Naive thymus-derived CD8-positive, alpha-beta T cell (primary cell): ENCODE results near the gene INPP5J. TPM values are rescaled to one million over a fixed set of nuclear protein-coding genes. Genes with fewer than 3 reads are reported as not detected.

Source experiments
- ATAC-seq, 2 donors: fragments of 150-1000 bp; cut with Tn5 transposase in 1 of 2; sonication (Bioruptor Pico), chemical (Tn5 transposase) in 1 of 2; 1 replicate in 1 of 2; 2 replicates in 1 of 2; pipeline ENCODE4 v1.10.0; 2021; ENCODE audit warnings: mild to moderate bottlenecking in 2 of 2, moderate library complexity in 2 of 2
- POLR2A ChIA-PET: fragments of 350-600 bp; sonication (Branson Sonifier 250); formaldehyde crosslinking; loops from one replicate; lab custom pipeline; 2021; ENCODE audit warnings: antibody characterized with exemption; lab: Charles Lee
- DNase-seq, 10 donors: peaks; one replicate each; pipeline versions ENCODE4 v3.0.0 to v3.0.0-alpha.2; 2020 to 2022
- H3K27ac Mint-ChIP-seq, 10 donors: one replicate each; pipeline ENCODE4 v1.8.0; 2020 to 2022; ENCODE audit warnings: mild to moderate bottlenecking in 10 of 10, mixed read lengths in 10 of 10, moderate library complexity in 4 of 10, inconsistent platforms in 1 of 10
- H3K27me3 Mint-ChIP-seq, 5 donors: one replicate each; pipeline ENCODE4 v1.8.0; 2021 to 2022; ENCODE audit warnings: mixed read lengths in 5 of 5
- H3K36me3 Mint-ChIP-seq, 3 donors: one replicate each; pipeline ENCODE4 v1.8.0; 2020 to 2022; ENCODE audit warnings: mixed read lengths in 3 of 3, mild to moderate bottlenecking in 2 of 3, inconsistent platforms in 1 of 3
- H3K4me1 Mint-ChIP-seq, 4 donors: one replicate each; pipeline ENCODE4 v1.8.0; 2021 to 2022; ENCODE audit warnings: mixed read lengths in 4 of 4
- H3K4me3 Mint-ChIP-seq, 10 donors: one replicate each; pipeline ENCODE4 v1.8.0; 2020 to 2022; ENCODE audit warnings: mild to moderate bottlenecking in 10 of 10, mixed read lengths in 10 of 10, moderate library complexity in 6 of 10, inconsistent platforms in 1 of 10
- H3K9me3 Mint-ChIP-seq, 9 donors: one replicate each; pipeline ENCODE4 v1.8.0; 2020 to 2022; ENCODE audit warnings: mixed read lengths in 9 of 9, mild to moderate bottlenecking in 3 of 9, inconsistent platforms in 1 of 9, moderate library complexity in 1 of 9
- polyA plus RNA-seq, 3 donors: library from polyadenylated mRNA; unstranded; fragments of 300-500 nt; fragmentation: Illumina TruSeq; gene quantifications; one replicate each; pipeline ENCODE4 v1.2.3, GENCODE V29; 2021
- total RNA-seq, 8 experiments: library from RNA in 2 of 8; stranded (reverse) in 2 of 8; gene quantifications; one replicate each; pipeline ENCODE4 v1.2.3 and lab custom pipeline; 2021 to 2026

The INPP5J gene
- total and polyA plus RNA-seq, 5 experiments from 2014 or later: 0.33 to 0.47 TPM; not detected in 3

DNA sequence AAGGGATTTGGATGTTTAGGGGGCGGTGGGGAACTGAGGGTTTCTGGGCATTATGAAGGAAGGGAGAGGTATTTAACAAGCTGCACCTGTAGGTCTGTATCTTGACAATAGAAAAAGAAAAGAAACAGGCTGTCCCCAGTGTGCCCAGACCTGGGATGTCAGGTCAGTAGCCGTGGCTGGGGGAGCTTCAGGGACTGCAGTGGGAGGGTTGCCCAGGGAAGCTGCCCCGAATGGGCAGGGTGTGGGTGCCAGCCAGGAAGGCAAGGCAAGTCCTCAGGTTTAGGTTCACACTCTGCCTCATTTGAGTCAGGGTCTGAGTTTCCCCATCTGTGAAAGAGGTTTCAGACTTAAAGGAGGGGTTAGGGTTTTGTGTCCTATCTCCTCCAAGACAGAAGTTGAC, 1.5 kb downstream of the INPP5J start:
- Mint-ChIP-seq H3K9me3 (no peaks in the 10 kb centered on the region), H3K4me3 (no peak overlapping the region), H3K4me1 (peaks cover 0 to 4% (median 0%) of the 10 kb centered on the region in 4 donors), H3K27me3 (peaks cover 0 to 9% (median 0%) of the 10 kb centered on the region in 5 donors), H3K27ac (peak overlapping the region in 1 of 10 donors; percentile 60), H3K36me3 (no peaks in the 10 kb centered on the region)
- POLR2A ChIA-PET: interaction anchor here (0.9 kb wide), 1 partner anchor 17 kb away, joined by 3 read pairs; no protein-coding TSS in a partner anchor
- ATAC-seq (no peak), DNase-seq (no peak)

DNA sequence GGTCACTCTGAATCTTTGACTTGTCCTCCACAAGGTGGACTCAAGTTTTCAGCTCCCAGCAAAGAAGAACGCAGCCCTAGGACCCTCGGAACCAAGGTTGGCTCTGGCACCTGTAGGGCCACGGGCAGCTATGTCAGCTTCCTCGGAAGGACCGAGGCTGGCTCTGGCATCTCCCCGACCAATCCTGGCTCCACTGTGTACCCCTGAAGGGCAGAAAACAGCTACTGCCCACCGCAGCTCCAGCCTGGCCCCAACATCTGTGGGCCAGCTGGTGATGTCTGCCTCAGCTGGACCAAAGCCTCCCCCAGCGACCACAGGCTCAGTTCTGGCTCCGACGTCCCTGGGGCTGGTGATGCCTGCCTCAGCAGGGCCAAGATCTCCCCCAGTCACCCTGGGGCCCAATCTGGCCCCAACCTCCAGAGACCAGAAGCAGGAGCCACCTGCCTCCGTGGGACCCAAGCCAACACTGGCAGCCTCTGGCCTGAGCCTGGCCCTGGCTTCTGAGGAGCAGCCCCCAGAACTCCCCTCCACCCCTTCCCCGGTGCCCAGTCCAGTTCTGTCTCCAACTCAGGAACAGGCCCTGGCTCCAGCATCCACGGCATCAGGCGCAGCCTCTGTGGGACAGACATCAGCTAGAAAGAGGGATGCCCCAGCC, 2.2 kb downstream of the INPP5J start:
- Mint-ChIP-seq H3K4me1 (peaks cover 0 to 4% (median 0%) of the 10 kb centered on the region in 4 donors), H3K27me3 (peaks cover 0 to 9% (median 0%) of the 10 kb centered on the region in 5 donors), H3K9me3 (no peaks in the 10 kb centered on the region), H3K4me3 (no peak overlapping the region), H3K36me3 (no peaks in the 10 kb centered on the region), H3K27ac (no peak overlapping the region)
- DNase-seq: no peak
- ATAC-seq: no peak
- POLR2A ChIA-PET: interaction anchor here (0.9 kb wide), 1 partner anchor 18 kb away, joined by 3 read pairs; no protein-coding TSS in a partner anchor

DNA sequence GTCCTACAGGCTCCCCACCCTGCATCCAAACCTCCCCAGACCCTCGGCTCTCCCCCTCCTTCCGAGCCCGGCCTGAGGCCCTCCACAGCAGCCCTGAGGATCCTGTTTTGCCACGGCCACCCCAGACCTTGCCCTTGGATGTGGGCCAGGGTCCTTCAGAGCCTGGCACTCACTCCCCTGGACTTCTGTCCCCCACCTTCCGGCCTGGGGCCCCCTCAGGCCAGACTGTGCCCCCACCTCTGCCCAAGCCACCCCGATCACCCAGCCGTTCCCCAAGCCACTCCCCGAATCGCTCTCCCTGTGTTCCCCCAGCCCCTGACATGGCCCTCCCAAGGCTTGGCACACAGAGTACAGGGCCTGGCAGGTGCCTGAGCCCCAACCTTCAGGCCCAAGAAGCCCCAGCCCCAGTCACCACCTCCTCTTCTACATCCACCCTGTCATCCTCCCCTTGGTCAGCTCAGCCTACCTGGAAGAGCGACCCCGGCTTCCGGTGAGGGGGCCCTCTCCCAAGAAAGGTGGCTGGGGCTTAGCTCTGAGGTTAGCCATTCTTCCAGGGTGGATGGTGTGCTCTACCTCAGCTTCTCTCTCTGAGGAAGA, 2.9 kb downstream of the INPP5J start:
- POLR2A ChIA-PET: no interaction called here
- H3K9me3 Mint-ChIP-seq: no peaks in the 10 kb centered on the region
- peaks cover 0 to 4% (median 0%) of the 10 kb centered on the region in 4 donors for H3K4me1 Mint-ChIP-seq
- H3K27ac Mint-ChIP-seq: no peak overlapping the region
- peak in 1 of 10 donors; percentile 40 for DNase-seq
- no peak for ATAC-seq
- H3K4me3 Mint-ChIP-seq: no peak overlapping the region
- H3K27me3 Mint-ChIP-seq: peaks cover 0 to 9% (median 0%) of the 10 kb centered on the region in 5 donors
- no peaks in the 10 kb centered on the region for H3K36me3 Mint-ChIP-seq

GRCh38 chr22:31126128-31126868, 3.5 kb downstream of the INPP5J start:
- no peak overlapping the region for H3K4me3 Mint-ChIP-seq
- DNase-seq: peak in 1 of 10 donors; percentile 45
- ATAC-seq: no peak
- H3K27me3 Mint-ChIP-seq: peaks cover 0 to 9% (median 0%) of the 10 kb centered on the region in 5 donors
- POLR2A ChIA-PET: no interaction called here
- peaks cover 0 to 4% (median 0%) of the 10 kb centered on the region in 4 donors for H3K4me1 Mint-ChIP-seq
- H3K9me3 Mint-ChIP-seq: no peaks in the 10 kb centered on the region
- H3K27ac Mint-ChIP-seq: no peak overlapping the region
- no peaks in the 10 kb centered on the region for H3K36me3 Mint-ChIP-seq

DNA sequence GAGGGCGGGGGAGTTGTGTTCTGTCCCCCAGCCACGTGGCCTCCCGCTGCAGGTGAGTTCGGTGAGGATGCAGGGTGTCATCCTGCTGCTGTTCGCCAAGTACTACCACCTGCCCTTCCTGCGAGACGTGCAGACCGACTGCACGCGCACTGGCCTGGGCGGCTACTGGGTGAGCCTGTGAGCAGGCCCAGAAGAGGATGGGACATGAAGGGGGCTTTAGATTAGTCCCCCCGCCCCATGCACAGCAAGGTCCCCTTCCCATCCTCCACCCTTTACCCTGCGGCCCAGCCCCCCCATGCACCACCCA, 4.1 kb downstream of the INPP5J start:
- no peaks in the 10 kb centered on the region for H3K9me3 Mint-ChIP-seq
- H3K36me3 Mint-ChIP-seq: no peaks in the 10 kb centered on the region
- peaks cover 0 to 4% (median 0%) of the 10 kb centered on the region in 4 donors for H3K4me1 Mint-ChIP-seq
- peaks cover 0 to 9% (median 0%) of the 10 kb centered on the region in 5 donors for H3K27me3 Mint-ChIP-seq
- ATAC-seq: no peak
- DNase-seq: peak in 1 of 10 donors; percentile 44
- no peak overlapping the region for H3K27ac Mint-ChIP-seq
- POLR2A ChIA-PET: no interaction called here
- H3K4me3 Mint-ChIP-seq: no peak overlapping the region

GRCh38 chr22:31127181-31127772, 4.5 kb downstream of the INPP5J start:
- DNase-seq: peak in 1 of 10 donors; percentile 27
- POLR2A ChIA-PET: interaction anchor here (0.6 to 0.9 kb wide), 2 partner anchors 145 to 499 kb away, joined by 3 to 4 read pairs; no protein-coding TSS in a partner anchor
- no peaks in the 10 kb centered on the region for H3K36me3 Mint-ChIP-seq
- no peak for ATAC-seq
- H3K4me3 Mint-ChIP-seq: no peak overlapping the region
- H3K4me1 Mint-ChIP-seq: peaks cover 0 to 4% (median 0%) of the 10 kb centered on the region in 4 donors
- H3K27ac Mint-ChIP-seq: no peak overlapping the region
- peaks cover 0 to 9% (median 0%) of the 10 kb centered on the region in 5 donors for H3K27me3 Mint-ChIP-seq
- H3K9me3 Mint-ChIP-seq: no peaks in the 10 kb centered on the region

GRCh38 chr22:31128156-31128555, 5.4 kb downstream of the INPP5J start:
- H3K9me3 Mint-ChIP-seq: no peaks in the 10 kb centered on the region
- ATAC-seq (no peak), DNase-seq (peak in 1 of 10 donors; percentile 40)
- H3K4me3 Mint-ChIP-seq: no peak overlapping the region
- no peaks in the 10 kb centered on the region for H3K36me3 Mint-ChIP-seq
- no peak overlapping the region for H3K27ac Mint-ChIP-seq
- peaks cover 0 to 4% (median 0%) of the 10 kb centered on the region in 4 donors for H3K4me1 Mint-ChIP-seq
- POLR2A ChIA-PET: interaction anchor here (0.9 kb wide), 1 partner anchor 144 kb away, joined by 3 read pairs; no protein-coding TSS in a partner anchor
- peaks cover 0 to 9% (median 0%) of the 10 kb centered on the region in 5 donors for H3K27me3 Mint-ChIP-seq

DNA sequence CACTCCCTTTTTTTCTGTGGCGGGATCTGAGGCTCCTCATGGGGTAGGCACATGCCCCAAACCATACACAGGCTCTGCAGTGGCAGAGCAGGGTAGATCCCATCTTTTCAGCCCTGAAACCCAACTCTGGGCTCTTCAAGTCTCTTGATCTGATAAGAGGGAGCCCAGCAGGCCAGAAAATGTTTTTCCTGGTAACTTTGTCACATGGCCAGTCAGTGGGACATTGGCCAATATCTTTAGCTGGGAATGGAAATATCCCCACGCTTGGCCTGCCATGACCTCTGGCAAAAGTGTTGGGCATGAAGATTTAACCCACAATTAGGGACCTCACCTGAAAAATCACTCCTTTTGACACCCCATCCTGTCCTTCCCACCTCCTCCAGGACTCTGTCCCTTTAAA, 8.1 kb downstream of the INPP5J start:
- Mint-ChIP-seq H3K4me3 (no peak overlapping the region), H3K4me1 (peaks cover 0 to 4% (median 0%) of the 10 kb centered on the region in 4 donors), H3K36me3 (no peaks in the 10 kb centered on the region), H3K9me3 (no peaks in the 10 kb centered on the region), H3K27me3 (peaks cover 0 to 9% (median 0%) of the 10 kb centered on the region in 5 donors), H3K27ac (no peak overlapping the region)
- DNase-seq: no peak
- POLR2A ChIA-PET: no interaction called here
- ATAC-seq: no peak

GRCh38 chr22:31133911-31134310, 11.1 kb downstream of the INPP5J start:
- no peak overlapping the region for H3K27ac Mint-ChIP-seq
- H3K4me3 Mint-ChIP-seq: no peak overlapping the region
- POLR2A ChIA-PET: no interaction called here
- ATAC-seq (no peak), DNase-seq (no peak)
- H3K9me3 Mint-ChIP-seq: no peaks in the 10 kb centered on the region
- H3K27me3 Mint-ChIP-seq: peaks cover 0 to 3% (median 0%) of the 10 kb centered on the region in 5 donors
- H3K4me1 Mint-ChIP-seq: no peaks in the 10 kb centered on the region
- H3K36me3 Mint-ChIP-seq: no peaks in the 10 kb centered on the region

- POLR2A ChIA-PET: no interaction called here
- Mint-ChIP-seq H3K27ac (no peak overlapping the region), H3K36me3 (no peaks in the 10 kb centered on the region), H3K4me1 (no peaks in the 10 kb centered on the region), H3K9me3 (no peaks in the 10 kb centered on the region), H3K27me3 (peaks cover 0 to 6% (median 2%) of the 10 kb centered on the region in 5 donors), H3K4me3 (no peak overlapping the region)
- ATAC-seq (no peak), DNase-seq (no peak)
These were observed 11.9 kb downstream of the INPP5J start for GRCh38 chr22:31134688-31135087.

GRCh38 chr22:31135706-31136105, 12.9 kb downstream of the INPP5J start:
- POLR2A ChIA-PET: interaction anchor here (0.6 kb wide), 1 partner anchor 490 kb away, joined by 4 read pairs; no protein-coding TSS in a partner anchor
- no peak overlapping the region for H3K27ac Mint-ChIP-seq
- H3K9me3 Mint-ChIP-seq: no peaks in the 10 kb centered on the region
- H3K36me3 Mint-ChIP-seq: no peaks in the 10 kb centered on the region
- ATAC-seq: no peak
- peaks cover 0 to 9% (median 7%) of the 10 kb centered on the region in 5 donors for H3K27me3 Mint-ChIP-seq
- no peak for DNase-seq
- H3K4me3 Mint-ChIP-seq: no peak overlapping the region
- no peaks in the 10 kb centered on the region for H3K4me1 Mint-ChIP-seq

GRCh38 chr22:31136155-31136554, 13.4 kb downstream of the INPP5J start:
- no peak overlapping the region for H3K27ac Mint-ChIP-seq
- H3K4me1 Mint-ChIP-seq: no peaks in the 10 kb centered on the region
- H3K9me3 Mint-ChIP-seq: no peaks in the 10 kb centered on the region
- H3K4me3 Mint-ChIP-seq: no peak overlapping the region
- ATAC-seq (no peak), DNase-seq (no peak)
- H3K27me3 Mint-ChIP-seq: peaks cover 0 to 9% (median 7%) of the 10 kb centered on the region in 5 donors
- no peaks in the 10 kb centered on the region for H3K36me3 Mint-ChIP-seq
- POLR2A ChIA-PET: no interaction called here
